OCI-LY1 (cell line): ENCODE measurements around the gene PODXL2.

Source experiments
- H2AFZ ChIP-seq: fragments of 200-600 bp; sonication (generic), shearing (Covaris generic); 2 replicates; pipeline ENCODE4 v1.6.0; 2014; ENCODE audit warnings: antibody characterized with exemption, mild to moderate bottlenecking, low read length
- H3F3A ChIP-seq: fragments of 200-600 bp; sonication (generic), shearing (Covaris generic); 2 replicates; pipeline ENCODE4 v1.6.0; 2014; ENCODE audit warnings: mild to moderate bottlenecking, antibody characterized with exemption, low read length, moderate library complexity; ENCODE audit not compliant: insufficient read depth
- H3K27ac ChIP-seq: fragments of 200-600 bp; sonication (generic); 2 replicates; pipeline ENCODE4 v1.5.1; 2014; ENCODE audit warnings: low read length, mixed run types, mild to moderate bottlenecking, low read depth; ENCODE audit not compliant: poor library complexity, severe bottlenecking
- H3K27me3 ChIP-seq: fragments of 200-600 bp; sonication (generic); 2 replicates; pipeline ENCODE4 v1.6.0; 2014; ENCODE audit warnings: antibody characterized with exemption, mild to moderate bottlenecking, low read length, moderate library complexity; ENCODE audit not compliant: insufficient read depth
- H3K36me3 ChIP-seq: fragments of 200-600 bp; sonication (generic); 2 replicates; pipeline ENCODE4 v1.6.1; 2014; ENCODE audit warnings: mild to moderate bottlenecking, antibody characterized with exemption, low read length, moderate library complexity, mixed read lengths; ENCODE audit not compliant: insufficient read depth
- H3K4me1 ChIP-seq: fragments of 200-600 bp; sonication (generic); 2 replicates; pipeline ENCODE4 v1.5.1; 2014; ENCODE audit warnings: mild to moderate bottlenecking, low read length, moderate library complexity; ENCODE audit not compliant: insufficient read depth, severe bottlenecking
- H3K4me2 ChIP-seq: fragments of 200-600 bp; sonication (generic), shearing (Covaris generic); 2 replicates; pipeline ENCODE4 v1.6.1; 2014; ENCODE audit warnings: low read length
- H3K4me3 ChIP-seq: fragments of 200-600 bp; sonication (generic); 2 replicates; pipeline ENCODE4 v1.5.1; 2014; ENCODE audit warnings: low read length, low read depth, mild to moderate bottlenecking, mixed read lengths; ENCODE audit not compliant: poor library complexity, severe bottlenecking
- H3K79me2 ChIP-seq: fragments of 200-600 bp; shearing (Covaris generic); 2 replicates; pipeline ENCODE4 v1.6.1; 2016; ENCODE audit warnings: mixed run types, low read length, mixed read lengths; ENCODE audit not compliant: insufficient read depth
- H3K9ac ChIP-seq: fragments of 200-600 bp; sonication (generic), shearing (Covaris generic); 2 replicates; pipeline ENCODE4 v1.6.1; 2014; ENCODE audit warnings: mild to moderate bottlenecking, low read length, mixed read lengths
- H3K9me2 ChIP-seq: fragments of 200-600 bp; sonication (generic), shearing (Covaris generic); 2 replicates; pipeline ENCODE4 v1.6.1; 2014; ENCODE audit warnings: low read depth, mild to moderate bottlenecking, low read length, mixed read lengths
- H3K9me3 ChIP-seq: fragments of 200-600 bp; shearing (Covaris generic); 2 replicates; pipeline ENCODE4 v1.6.1; 2014; ENCODE audit warnings: low read length, mixed read lengths
- H4K20me1 ChIP-seq: fragments of 200-600 bp; sonication (generic), shearing (Covaris generic); 2 replicates; pipeline ENCODE4 v1.6.0; 2016; ENCODE audit warnings: mild to moderate bottlenecking, low read length; ENCODE audit not compliant: insufficient read depth
- CTCF ChIP-seq: fragments of 200-600 bp; sonication (generic), shearing (Covaris generic); IDR thresholded peaks from 2 replicates; pipeline ENCODE4 v1.5.1; 2017; ENCODE audit warnings: mild to moderate bottlenecking, antibody characterized with exemption, low read length, moderate library complexity, mixed read lengths
- EZH2 ChIP-seq: fragments of 200-600 bp; sonication (generic), shearing (Covaris generic); IDR thresholded peaks from 2 replicates; pipeline ENCODE4 v1.8.0; 2017; ENCODE audit warnings: borderline replicate concordance, mixed run types, mild to moderate bottlenecking, antibody characterized with exemption, low read length, moderate library complexity, mixed read lengths

Gene PODXL2

DNA sequence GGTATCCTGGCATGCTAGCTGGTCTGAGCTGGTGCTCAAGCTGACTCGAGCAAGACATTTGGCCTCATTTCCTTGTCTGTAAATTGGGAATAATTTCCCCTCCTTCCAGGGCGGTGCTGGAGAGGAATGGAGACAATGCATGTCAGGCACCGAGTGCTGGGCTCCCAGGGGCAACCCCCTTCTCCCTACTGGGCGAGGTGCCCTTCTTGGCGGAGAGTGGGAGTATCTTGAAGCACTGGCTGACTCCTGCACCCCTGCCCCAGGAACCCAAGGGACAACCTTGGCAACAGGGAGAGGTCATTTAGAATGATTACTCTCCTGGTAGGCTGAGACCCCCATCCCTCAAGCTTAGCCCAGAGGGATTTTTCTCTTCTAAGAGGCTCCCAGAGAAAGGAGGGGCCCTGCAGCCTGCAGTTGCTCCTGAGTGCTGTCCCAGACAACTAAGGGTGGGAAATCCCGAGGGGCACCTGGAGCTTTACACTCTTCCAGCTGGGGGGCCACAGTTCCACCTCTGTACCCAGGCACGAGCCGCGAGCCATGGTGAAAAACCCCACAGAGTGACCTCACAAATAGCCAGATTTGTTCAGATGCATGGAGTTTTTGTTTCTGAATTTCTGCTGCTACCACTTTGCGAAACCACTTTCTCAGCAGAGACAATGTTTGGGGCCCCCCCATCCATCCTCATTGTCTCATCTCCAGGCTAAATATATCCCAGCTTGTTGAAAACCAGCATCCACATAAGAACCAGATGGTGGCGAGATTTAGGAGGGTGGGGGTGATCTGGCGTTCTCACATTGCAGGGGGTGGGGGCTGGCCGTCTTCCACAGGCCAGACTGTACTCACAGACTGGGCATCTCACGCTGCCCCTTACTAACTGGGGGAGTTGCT is 88.6 kb downstream of the PODXL2 start:
- Histone ChIP-seq H3K79me2 (no peaks in the 10 kb centered on the region), H3K4me1 (no peaks in the 10 kb centered on the region)
- TF ChIP-seq CTCF (no peak), EZH2 (no peak)

DNA sequence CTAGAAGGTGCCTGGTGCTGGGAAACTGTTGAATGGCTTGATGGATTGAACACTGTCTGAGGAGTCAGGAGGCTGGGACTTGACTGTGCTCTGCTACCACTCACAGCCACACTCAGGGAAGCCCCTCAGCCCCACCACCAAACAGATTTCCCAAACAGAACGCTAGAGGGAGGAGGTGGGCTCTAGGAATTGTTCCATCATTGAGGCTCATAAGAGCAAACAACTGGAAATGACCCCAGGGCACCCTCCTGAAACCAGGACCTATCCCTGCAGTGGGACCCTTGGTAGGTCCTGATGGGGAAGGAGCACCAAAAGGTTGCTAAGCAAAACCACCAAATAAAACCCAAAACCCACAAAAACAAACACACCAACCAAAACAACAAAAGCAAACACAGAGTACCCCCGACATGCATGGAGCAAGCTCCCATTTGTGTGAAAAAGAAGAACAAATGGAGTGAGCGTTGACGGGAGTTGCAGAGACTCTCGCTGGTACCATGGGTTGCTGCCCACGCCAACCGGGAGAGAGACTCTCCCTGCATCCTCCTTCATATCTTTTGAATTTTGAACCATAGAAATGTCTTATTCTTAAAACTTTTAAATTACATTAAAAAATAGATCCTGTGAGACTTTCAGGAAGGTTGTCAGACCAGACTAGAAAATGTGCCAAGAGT is 89.4 kb downstream of the PODXL2 start:
- TF ChIP-seq CTCF = no peak
- TF ChIP-seq EZH2 = no peak
- Histone ChIP-seq H3K36me3 (no peaks in the 10 kb centered on the region), H4K20me1 (no peaks in the 10 kb centered on the region), H3K79me2 (no peaks in the 10 kb centered on the region), H3K9me2 (no peaks in the 10 kb centered on the region), H3K27me3 (no peaks in the 10 kb centered on the region; the same call in 1 of the 2 replicates), H3K27ac (no peak overlapping the region), H3K4me2 (no peak overlapping the region), H3K9ac (no peak overlapping the region), H3K9me3 (no peaks in the 10 kb centered on the region), H3F3A (no peaks in the 10 kb centered on the region), H3K4me3 (no peak overlapping the region), H3K4me1 (no peaks in the 10 kb centered on the region), H2AFZ (no peak overlapping the region)

More for the DNA sequence above, 88.6 kb downstream of the PODXL2 start:
- no peaks in the 10 kb centered on the region for H3K36me3 ChIP-seq
- no peak overlapping the region for H2AFZ ChIP-seq
- no peaks in the 10 kb centered on the region for H3K9me3 ChIP-seq
- no peaks in the 10 kb centered on the region for H3K9me2 ChIP-seq
- H3K4me3 ChIP-seq = no peak overlapping the region
- no peak overlapping the region for H3K9ac ChIP-seq
- H3F3A ChIP-seq = no peaks in the 10 kb centered on the region
- H4K20me1 ChIP-seq = no peaks in the 10 kb centered on the region
- H3K27me3 ChIP-seq = no peaks in the 10 kb centered on the region; the same call in 1 of the 2 replicates
- H3K4me2 ChIP-seq = no peak overlapping the region
- no peak overlapping the region for H3K27ac ChIP-seq

DNA sequence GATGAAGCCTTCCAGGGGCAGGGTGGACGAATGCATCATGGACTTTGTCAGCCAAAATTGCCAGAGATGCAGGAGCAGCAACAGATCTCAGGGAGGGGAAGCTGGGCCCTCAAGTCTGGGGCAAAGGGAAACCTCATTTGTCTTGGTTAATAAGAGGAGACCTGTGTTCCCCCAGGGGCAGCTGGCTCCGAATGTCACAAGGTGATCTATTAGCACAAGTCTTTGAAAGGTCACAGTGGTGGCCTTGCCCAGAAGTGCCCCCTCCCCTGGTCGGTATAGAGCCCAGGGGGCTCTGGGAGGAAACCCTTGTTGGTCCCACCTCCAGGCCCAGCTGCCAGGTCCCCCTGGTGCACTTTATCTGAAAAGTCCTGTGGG is 89.9 kb downstream of the PODXL2 start:
- H3K27ac ChIP-seq = no peak overlapping the region
- no peaks in the 10 kb centered on the region for H3K4me1 ChIP-seq
- no peaks in the 10 kb centered on the region for H3K9me3 ChIP-seq
- no peak overlapping the region for H3K4me2 ChIP-seq
- no peaks in the 10 kb centered on the region for H3K79me2 ChIP-seq
- no peak overlapping the region for H3K9ac ChIP-seq
- no peaks in the 10 kb centered on the region for H3K9me2 ChIP-seq
- H3K4me3 ChIP-seq = no peak overlapping the region
- no peak overlapping the region for H2AFZ ChIP-seq
- no peaks in the 10 kb centered on the region for H3K36me3 ChIP-seq
- TF ChIP-seq EZH2 (no peak), CTCF (no peak)
- no peaks in the 10 kb centered on the region for H3F3A ChIP-seq
- H4K20me1 ChIP-seq = no peaks in the 10 kb centered on the region
- no peaks in the 10 kb centered on the region; the same call in 1 of the 2 replicates for H3K27me3 ChIP-seq
